Right ventricle myocardium inferior (tissue), 1 donor: Measurements from ENCODE around the gene LARGE1. TPM values are rescaled to one million over a fixed set of nuclear protein-coding genes. Genes with fewer than 3 reads are reported as not detected.

Experiments
- ATAC-seq: fragments of 200-7000 bp; cut with Tn5 transposase; one replicate; pipeline ENCODE4 v1.9.1; 2020; ENCODE audit warnings: mild to moderate bottlenecking, moderate library complexity
- DNase-seq: peaks from one replicate; pipeline ENCODE4 v3.0.0; 2021; ENCODE audit errors: missing footprints
- intact Hi-C: fragments of 100-400 bp; cut with DNase I; formaldehyde crosslinking; loops from one replicate; pipeline ENCODE4 v1.11.0; 2022
- total RNA-seq: library from RNA; stranded (reverse); fragmentation: NEBNext Ultra II Directional; extraction: Animal tissue kit (Norgen Biotek cat#: 25700); gene quantifications from one replicate; pipeline ENCODE4 v1.2.1, GENCODE V29; 2021
- donor health status: DM: no; HTN: yes; CAD: no; lungs with severe emphysema.

The LARGE1 gene
- total RNA-seq, 1 donor from 2014 or later = 152 TPM

DNA sequence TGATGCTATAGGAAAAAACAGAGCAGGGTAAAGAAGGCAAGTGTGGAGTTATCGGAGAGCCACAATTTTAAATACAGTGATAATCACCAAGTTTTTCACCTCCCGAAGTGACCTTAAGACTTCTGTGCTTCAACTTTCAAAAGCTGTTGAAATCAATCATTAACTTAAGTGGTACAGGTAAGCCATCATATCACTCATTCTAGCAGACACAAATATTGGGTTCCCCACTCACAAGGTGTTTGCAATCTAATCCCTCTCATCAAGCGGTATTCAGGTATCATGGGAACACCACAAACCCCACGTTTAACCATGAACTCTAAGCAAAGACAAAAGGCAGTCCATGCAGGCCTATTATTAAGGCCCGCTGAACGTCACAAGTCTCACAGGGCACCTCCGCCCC is 26.8 kb downstream of the LARGE1 start:
- no peak for ATAC-seq
- intact Hi-C loops = no loop called here
- DNase-seq = no peak

DNA sequence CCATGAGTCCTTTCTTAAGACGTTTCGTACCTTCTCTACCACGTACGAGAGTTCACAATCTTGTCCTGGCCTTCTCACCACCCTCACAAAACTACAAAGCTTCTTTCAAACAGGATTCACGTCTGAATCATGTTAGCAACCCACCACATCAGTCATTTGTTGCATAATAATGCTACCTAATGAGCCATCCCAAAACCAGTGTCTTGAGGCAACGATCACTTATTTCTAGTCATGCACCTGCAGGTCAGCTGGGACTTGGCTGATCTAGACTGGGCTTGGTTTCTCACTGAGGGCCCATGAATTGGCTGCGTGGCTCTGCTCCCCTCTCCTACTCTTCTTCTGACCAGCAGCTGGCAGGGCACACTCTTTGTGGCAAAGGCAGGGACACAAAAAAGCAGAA is 28.3 kb downstream of the LARGE1 start:
- intact Hi-C loops = no loop called here
- ATAC-seq (no peak), DNase-seq (no peak)

DNA sequence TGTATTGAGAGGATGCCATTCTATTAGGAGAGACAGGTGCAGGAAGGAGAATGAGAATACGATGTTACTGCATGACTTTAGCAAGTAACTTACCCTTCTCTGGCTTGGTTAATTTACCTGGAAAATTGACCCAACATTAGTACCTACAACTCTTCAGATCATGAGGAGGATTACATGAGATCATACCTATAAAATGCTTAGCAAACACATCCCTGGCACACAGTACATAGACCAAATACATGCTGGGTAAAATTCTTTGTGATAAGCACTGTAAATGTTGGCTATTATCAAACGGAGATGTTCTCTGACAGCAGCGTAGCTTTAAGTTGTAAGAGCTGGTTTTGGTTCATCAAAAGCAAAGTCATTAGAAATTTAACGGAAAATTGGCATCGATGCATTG is 28.8 kb downstream of the LARGE1 start:
- ATAC-seq = no peak
- no peak for DNase-seq
- intact Hi-C loops = no loop called here

DNA sequence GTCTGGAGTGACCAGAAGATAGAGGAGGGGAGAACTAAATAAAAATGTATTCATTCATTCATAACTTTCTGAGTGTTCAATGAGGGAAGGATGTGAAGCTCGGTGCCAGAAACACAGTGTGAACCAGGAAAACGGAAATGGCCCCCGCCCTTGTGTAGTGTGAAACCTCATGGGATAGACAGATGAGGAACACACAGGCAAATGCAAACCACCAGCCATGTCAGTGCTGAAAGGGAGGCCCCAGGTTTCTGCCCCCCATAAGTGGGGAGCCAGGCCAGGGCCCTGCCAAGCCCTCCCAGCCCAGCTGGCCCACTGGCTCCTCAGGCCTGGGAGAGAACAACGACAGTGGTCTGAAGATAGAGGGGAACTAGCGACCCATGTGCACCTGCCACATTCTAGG is 30.5 kb downstream of the LARGE1 start:
- no peak for DNase-seq
- ATAC-seq = no peak
- intact Hi-C loops = no loop called here

DNA sequence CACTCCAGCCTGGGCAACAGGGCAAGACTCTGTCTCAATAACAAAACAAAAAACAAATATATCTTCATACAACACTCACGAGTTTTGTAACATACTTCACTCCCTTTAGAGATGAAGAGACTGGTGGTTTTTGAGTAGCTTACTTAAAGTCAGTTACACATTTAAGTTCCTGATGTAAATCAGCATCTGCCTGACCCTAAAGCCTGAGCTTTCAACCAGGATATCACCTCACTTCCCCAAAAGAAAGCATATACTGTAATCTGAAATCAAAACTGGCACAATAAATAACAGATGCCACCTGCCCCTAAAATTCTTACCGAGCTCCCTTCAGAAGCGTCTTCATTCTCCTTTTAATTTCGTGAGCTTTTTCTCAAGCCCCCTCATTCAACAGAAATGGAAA is 31.5 kb downstream of the LARGE1 start:
- intact Hi-C loops = no loop called here
- ATAC-seq (no peak), DNase-seq (no peak)

DNA sequence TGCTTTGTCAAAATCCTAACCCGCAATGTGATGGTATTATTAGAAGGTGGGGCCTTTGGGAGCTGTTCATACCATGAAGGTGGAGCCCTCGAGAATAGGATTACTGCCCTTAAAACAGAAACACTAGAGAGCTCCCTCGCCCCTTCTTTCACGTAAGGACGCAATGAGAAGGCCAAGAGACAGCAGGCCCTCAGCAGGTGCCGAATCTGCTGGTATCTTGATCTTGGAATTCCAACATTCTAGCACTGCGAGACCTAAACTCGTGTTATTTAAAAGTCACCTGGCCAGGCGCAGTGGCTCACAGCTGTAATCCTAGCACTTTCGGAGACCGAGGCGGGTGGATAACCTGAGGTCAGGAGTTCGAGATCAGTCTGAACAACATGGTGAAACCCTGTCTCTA is 33.1 kb downstream of the LARGE1 start:
- ATAC-seq (no peak), DNase-seq (no peak)
- intact Hi-C loops = no loop called here

DNA sequence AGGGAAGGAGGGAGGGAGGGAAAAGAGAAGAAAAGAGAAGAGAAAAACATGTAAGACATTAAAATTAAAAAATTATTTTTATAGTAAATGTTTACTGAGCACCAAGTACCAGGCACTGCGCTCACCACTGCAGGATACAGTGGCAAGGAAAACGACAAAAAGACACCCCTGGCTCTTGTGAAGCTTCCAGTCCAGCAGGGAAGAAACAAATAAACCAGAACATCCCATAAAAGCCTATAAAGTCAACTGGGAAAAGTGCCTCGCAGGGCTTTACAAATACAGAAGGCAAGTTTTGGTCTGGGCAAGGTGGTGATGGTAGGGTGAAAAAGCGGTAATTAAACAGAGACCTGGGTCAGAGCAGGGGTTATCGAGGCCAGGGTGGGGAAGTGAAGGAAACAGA is 33.6 kb downstream of the LARGE1 start:
- no peak for DNase-seq
- intact Hi-C loops = no loop called here
- ATAC-seq = no peak

DNA sequence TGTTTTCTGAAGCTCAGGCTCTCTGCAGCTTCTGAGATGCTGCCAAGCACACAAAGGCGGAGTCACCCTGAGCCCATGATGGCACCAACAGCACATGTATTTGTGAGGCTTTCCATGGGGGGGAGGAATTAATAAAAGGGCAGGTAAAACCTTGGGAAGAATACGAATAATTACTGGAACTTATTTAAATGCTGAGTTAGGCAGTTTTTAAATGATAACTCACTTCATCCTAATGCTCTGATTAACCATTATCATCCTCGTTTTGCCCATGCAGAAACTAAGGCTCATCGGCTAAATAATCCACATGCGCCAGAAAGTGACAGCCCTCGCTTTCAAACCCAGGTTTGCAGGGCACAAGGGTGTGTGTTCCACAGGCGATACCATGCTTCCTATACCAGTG is 35.4 kb downstream of the LARGE1 start:
- ATAC-seq (no peak), DNase-seq (no peak)
- intact Hi-C loops = no loop called here

DNA sequence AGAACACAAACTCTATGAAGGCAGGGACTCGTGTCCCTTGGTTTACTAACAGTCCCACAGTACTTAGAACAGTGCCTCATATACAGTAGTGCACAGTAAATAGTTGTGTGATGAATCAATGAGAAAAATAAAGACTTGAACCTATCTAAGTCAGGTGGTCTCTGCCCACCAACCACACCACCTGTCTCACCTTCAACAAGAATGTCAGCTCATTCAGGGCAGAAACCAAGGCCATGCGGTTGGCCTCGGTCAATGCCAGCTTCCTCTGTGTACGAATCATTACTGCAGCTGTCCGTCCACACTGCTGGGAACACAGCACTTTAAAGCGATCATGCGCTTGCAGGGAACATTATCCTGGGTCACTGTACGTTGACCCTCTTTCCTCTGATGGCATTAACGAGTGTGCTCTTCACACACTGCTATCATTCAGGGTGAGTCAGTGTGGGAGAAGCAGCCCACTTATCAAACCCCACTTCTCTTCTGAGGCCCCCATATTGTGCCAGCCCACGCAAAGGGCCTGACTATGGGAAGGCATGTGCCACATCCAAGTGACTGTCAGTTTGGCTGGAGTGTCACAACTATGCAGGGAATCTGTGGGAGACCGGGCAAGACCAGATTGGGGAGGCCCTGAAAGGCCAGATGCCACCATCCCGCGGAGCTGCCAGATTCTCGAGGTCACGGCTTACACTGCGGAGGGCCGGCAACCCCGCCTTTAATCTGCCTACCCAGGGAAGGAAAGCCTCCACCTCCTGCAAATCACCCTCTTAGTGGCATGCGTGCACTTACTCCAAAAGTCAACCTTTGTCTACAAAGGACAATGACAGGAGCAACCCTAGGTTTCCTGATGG is 36.1 kb downstream of the LARGE1 start:
- ATAC-seq (peak; percentile 60), DNase-seq (no peak)
- intact Hi-C loops = no loop called here

DNA sequence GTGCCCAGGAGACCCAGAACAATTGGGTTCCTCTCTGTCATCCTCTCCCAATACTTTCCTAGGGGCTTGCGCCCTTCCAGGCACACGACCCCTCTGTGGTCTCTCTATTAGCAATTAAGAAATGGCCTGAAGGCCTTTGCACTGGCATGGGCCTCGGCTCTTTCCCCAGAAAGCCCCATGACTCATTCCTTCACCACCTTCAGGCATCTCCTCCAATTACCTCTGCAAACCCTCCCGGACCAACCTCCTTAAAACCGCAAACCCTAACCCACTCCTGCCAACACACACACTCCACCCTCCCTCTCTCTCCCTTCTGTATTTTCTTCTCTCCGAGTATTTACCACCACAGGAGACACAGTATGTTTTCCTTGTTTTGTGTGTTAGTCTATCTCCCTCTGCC is 36.7 kb downstream of the LARGE1 start:
- no peak for ATAC-seq
- no peak for DNase-seq
- intact Hi-C loops = no loop called here

DNA sequence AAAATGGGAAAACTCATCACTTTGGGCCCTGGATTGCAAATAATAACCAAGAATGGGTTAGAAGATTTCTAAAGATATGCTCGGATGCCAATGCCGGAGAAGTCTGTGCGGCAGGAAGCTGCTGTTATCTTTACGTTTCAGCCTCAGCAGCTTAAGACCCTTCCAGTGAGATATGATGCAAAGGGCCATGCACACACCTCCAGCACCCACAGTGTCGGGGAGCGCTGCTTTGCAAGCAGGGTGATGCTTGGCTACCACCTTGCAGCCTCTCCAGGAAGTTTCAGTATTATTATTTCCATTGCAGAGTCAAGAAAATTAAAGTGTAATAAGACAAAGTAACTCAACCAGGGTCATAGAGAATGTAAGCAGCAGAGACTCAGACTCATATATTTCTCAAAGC is 37.3 kb downstream of the LARGE1 start:
- intact Hi-C loops = no loop called here
- DNase-seq (no peak), ATAC-seq (no peak)

DNA sequence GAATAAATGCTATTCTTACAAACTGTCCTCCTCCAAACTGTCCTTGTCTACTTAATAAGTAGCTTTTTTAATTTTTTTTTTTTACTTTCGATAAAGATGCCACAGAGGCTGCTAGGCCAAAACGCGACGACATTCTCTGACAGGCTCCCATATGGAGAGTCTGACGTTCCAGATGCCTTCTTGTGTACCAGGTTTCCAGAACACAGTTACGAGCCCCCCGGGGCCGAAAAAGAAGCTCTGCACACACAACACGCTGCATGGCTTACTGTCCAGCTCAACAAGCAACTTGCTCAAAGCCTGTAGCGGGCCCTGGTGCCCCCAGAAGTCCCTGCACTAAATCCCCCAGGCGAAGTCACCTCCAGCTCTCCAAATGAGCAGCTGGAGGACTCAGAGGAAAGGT is 39.3 kb downstream of the LARGE1 start:
- intact Hi-C loops = no loop called here
- ATAC-seq = no peak

DNA sequence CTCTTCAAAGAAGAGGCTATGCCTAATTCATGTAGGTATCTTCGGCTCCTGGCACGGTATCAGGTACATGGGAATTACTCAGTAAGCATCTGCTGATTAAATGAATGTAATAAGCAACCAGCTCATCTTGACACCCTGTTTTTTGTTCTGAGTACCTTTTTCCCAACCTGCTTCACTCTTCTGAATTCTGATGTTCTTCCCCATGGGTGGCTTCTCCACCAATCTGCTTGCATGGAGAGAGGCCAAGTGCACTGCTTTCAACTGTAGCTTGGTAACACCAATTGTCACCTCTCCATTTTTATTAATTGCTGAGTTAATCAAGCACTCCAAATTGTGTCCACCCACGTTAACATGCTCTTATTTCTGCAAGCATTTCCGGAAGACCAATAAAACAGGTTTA is 40.5 kb downstream of the LARGE1 start:
- ATAC-seq (no peak), DNase-seq (no peak)
- intact Hi-C loops = no loop called here

More for the DNA sequence above, 39.3 kb downstream of the LARGE1 start:
- no peak for DNase-seq

DNA sequence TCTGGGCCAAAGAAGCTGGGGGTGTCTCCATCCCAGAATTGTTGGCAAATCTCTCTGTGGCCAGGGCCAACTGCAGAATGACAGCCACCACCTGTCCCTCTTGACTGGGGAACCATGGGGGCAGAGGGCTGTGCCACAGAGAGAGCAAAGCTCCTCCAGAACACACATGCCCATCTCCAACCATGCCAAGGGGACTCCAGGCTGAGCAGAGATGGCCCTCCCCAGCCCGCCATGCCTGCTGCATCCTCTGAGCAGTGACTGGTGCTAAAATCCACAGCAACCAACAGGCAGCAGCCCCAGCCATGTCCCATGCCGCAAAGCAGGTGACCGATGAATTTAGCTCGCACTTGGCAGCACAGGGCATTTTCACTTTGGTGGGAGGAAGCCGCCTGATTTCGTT is 45.0 kb downstream of the LARGE1 start:
- DNase-seq (no peak), ATAC-seq (peak; percentile 42)
- intact Hi-C loops = no loop called here

DNA sequence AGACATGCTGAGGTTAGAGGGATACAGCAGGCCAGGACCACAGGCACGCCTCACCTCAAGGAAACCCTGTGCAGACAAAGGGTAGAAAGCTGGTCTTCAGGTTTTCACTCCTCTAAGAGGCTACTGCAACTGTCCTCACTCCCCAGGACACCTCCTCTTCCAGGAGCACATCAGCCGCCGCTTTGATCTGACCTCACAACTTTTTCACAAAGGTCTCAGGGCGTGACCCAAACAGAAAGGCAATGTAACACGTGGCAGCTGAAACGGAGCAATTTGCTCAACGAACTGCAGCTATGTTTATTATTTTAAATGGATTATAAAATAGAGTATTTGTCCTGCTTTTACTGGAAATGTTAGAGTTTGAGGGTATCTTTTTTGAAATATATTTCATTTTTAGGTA is 46.1 kb downstream of the LARGE1 start:
- intact Hi-C loops = loop anchor here (5.0 kb wide), 1 partner anchor 42 kb away; no protein-coding TSS in a partner anchor
- ATAC-seq (no peak), DNase-seq (no peak)

DNA sequence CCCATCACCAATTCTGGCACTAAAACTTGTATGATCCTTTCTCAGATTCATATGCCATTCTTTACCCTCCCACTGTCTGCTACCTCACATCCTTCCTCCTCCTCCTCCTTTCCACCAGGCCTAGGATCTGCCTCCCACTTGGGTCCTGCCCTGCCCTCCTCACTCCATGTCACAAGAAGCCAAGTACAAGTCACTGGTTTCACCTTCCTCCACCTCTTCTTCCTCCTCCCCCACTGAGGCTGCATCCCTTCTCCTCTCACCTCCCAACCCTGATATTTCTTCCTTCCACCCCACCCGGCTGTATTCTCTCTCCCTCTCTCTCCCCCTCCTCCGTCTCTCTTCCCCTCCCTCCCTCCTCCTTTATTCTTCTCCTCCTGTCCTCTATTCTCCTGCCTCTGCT is 46.6 kb downstream of the LARGE1 start:
- DNase-seq = no peak
- intact Hi-C loops = loop anchor here (2.0 to 5.0 kb wide), 3 partner anchors 41 to 93 kb away; partner anchors contain the start of gene LARGE1

DNA sequence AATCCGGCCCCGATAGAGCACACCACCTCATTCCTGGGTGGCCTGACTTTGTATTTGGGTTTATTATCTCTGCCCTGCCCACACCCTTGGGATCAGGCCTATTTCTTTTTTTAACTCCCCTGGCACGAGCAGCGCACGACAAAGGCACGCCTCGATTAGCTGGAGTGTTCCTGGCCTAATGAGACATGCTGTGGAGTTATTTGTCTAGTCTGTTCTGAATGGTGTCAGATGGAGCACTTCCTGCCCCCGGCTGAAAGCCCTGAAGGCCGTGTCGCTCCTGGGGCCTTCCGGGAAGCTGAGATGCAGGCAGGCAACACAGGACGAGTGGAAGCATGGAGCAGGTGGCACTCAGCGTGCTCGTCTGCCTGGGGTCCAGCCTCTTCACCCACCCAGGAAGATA is 47.1 kb downstream of the LARGE1 start:
- ATAC-seq = peak; percentile 84
- no peak for DNase-seq
- intact Hi-C loops = loop anchor here (2.0 to 5.0 kb wide), 3 partner anchors 41 to 92 kb away; partner anchors contain the start of gene LARGE1

More for the DNA sequence above, 46.6 kb downstream of the LARGE1 start:
- ATAC-seq = peak; percentile 5

DNA sequence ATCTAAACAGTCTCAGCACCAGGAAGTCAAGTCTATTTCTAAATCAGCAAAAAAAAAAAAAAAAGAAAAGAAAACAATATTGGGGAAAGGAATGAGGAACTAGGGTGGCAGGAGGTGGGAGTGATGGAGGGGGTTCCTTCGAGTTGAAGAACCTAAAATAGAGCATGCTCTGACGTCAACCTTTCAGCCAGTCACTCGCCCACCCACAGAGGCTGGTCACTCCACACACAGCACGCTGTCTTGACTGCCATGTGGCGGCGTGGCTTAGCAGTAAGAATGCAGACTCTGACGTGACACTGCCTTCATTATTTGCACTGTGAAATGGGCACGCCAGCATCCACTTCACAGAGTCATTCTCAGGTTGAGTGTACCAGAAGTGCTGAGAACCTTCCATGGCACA is 48.3 kb downstream of the LARGE1 start:
- no peak for DNase-seq
- intact Hi-C loops = loop anchor here (2.0 to 5.0 kb wide), 3 partner anchors 40 to 91 kb away; partner anchors contain the start of gene LARGE1
- no peak for ATAC-seq

DNA sequence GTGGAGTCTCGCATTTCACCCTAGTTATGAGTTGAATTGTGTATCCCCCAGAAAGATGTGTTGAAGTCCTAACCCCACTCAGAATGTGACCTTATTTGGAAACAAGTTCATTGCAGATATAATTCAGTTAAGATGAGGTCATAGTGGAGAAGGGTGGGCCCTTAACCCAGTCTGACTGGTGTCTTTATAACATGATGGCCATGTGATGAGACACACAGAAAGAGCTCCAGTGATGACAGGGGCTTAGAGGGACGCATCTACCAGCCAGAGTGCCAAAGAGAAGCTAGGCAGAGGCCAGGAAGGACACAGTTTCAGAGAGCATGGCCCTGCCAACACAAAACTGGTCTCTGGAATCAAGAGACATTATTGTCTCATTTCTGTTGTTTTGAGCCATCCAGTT is 50.3 kb downstream of the LARGE1 start:
- ATAC-seq = no peak
- no peak for DNase-seq
- intact Hi-C loops = loop anchor here (5.0 kb wide), 2 partner anchors 38 to 48 kb away; no protein-coding TSS in a partner anchor

DNA sequence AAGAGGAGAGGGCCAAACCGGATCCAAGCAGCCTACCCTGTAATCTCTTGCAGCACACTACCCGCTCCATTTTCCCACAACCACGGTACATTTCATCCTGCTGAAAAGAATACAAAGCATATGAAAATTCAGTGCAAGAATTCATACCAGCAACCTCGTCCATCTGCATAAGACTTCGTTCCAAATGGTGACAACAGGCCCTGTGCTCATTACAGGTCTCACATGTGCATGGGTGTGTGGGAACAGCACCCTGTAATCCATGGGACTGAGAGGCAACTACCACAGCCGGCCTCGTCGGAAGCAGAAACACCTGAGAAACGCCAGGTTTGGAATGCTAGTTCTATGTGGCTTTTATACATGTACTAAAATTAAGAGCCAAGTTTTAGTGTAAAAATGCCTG is 52.3 kb downstream of the LARGE1 start:
- DNase-seq (no peak), ATAC-seq (no peak)
- intact Hi-C loops = loop anchor here (5.0 kb wide), 1 partner anchor 46 kb away; no protein-coding TSS in a partner anchor
